ENCODE data around the gene C8B.

DNA sequence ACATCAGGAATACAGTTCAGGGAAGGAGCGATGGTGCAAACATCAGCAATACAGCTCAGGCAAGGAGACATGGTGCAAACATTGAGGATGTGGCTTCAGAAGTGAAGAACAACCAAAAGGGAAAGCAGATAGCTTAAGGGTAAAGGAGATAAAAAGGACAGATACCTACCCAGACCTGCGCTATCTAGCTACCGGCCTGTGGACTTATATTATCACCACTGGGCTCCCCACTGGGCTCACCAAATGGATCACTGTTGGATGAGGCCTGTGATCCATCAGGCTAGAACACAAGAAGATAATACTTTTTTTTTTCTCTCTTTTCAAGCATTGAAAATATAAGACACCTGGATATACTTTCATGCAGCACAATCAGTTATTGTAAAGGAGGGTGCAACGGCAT is 44.7 kb upstream of the C8B start:
- no peak for TF ChIP-seq POLR2AphosphoS5 (IDR thresholded peaks at IDR 0.05; ENCODE audit: borderline replicate concordance, low read depth, low read length)
- no peak for TF ChIP-seq EZH2 (IDR thresholded peaks at IDR 0.05)
- TF ChIP-seq FOXP2 (optimal IDR thresholded peaks at IDR 0.05; ENCODE audit: control extremely low read depth, extremely low read length, insufficient read depth), result no peak

Measured in SK-N-MC (cell line).